ENCODE measurements around the gene PCNX1.
"Not testable (repeated sequence)": the region's sequence is repeated elsewhere in the genome, so short reads cannot be mapped to it uniquely, and the experiment has no call there.

PCNX1 gene

DNA sequence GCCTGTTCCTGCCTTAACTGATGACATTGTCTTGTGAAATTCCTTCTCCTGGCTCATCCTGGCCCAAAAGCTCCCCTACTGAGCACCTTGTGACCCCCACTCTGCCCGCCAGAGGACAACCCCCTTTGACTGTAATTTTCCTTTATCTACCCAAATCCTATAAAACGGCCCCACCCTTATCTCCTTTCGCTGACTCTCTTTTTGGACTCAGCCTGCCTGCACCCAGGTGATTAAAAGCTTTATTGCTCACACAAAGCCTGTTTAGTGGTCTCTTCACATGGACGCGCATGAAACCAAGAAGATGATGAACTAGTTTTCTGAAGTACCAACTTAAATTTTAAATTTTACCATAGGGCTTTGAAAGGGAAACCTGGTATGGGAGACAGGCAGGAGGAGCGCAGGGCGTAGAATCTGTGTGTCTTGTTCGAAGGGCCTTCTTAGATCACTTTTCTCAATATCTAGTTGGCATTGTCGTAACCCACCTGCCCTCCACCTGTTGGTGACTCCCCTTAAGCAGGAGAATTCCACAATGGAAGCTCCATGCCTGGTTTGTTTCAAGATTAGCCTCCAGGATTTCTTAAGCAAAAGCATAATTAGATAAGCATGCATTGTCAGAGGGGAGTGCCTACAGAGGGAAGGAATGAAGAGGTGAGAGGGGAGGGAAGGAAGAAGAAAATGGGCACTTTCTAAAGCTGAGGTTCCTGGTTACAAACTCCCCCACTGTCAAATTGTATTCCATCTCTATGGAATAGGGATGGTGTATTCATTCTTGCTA, 222.6 kb downstream of the PCNX1 start:
- peak; percentile 62 for DNase-seq (ENCODE audit: low read depth)

DNA sequence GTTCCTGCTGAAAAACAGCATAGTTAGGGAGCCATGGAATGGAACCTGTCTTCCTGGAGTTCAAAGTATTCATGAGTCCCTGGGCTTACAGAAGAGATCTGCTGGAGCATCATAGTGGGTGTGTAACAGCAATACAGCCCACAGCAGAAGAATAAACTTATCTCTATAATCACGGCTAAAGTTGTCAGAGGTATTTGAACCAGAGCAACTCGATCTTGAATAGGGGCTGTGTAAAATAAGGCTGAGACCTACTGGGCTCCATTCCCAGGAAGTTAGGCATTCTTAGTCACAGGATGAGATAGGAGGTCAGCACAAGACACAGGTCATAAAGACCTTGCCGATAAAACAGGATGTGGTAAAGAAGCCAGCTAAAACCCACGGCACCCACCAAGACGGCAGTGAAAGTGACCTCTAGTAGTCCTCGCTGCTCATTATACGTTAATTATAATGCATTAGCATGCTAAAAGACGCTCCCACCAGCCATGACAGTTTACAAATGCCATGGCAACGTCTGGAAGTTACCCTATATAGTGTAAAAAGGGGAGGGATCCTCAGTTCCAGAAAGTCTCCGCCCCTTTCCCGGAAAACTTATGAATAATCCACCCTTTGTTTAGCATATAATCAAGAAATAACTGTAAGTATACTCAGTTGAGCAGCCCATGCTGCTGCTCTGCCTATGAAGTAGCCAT, 223.4 kb downstream of the PCNX1 start:
- DNase-seq (ENCODE audit: low read depth): peak; percentile 90

DNA sequence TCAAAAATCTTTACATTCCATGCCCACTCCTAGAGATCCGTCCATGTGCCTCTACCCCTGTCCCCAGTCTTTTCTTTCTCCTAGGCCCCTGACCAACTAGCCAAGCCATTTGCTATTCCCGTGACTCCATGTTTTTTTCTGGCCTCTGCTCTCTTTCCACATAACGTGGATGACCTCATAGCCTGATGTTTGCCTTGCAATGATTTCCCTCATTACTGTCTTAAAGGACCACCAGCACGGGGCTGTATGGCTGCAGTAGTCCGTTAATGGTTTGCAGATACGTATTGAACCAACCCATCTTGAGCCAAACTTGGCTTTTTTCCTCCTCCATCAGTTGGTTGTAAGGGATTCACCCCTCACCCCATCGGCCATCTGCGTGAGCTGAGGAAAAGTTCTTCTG, 226.0 kb downstream of the PCNX1 start:
- DNase-seq (ENCODE audit: low read depth): no peak

DNA sequence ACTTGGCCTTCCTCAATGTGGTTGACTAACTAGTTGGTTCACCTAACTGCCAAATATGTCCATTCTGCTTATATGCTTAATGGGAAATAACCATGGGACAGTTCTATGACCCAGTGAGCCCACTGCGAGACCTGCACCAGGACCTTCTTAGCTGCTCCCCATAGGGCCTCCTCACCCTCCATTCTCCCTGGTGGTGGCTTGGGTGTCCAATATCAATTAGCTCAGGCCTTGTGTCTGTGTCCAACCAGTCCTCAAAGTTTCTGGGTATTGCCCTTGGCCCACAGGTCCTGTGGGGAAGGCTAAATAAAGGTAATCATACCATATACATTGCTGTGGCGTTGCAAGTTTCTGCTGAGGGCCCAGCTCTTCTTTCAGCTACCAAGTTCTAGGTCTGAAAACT, 228.2 kb downstream of the PCNX1 start:
- DNase-seq (ENCODE audit: low read depth): no peak

DNA sequence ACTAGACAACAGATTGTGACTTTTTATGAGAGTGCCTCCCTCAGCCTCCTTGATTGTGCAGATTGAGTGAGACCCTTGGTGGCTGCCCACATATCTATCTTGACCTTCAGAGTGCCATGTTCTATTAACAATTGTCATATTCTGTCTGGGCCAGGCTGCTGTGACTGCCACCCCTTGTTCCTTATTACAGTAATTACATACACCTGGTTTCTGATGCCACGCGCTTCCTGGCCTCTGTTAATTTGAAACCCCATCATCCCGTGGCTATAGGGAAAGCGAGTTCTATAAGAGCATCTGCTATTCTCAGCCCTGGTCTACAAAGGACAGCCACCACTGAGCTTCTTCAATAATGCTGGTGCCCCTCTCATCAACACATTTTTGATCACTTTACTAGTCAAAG, 228.7 kb downstream of the PCNX1 start:
- no peak for DNase-seq (ENCODE audit: low read depth)

DNA sequence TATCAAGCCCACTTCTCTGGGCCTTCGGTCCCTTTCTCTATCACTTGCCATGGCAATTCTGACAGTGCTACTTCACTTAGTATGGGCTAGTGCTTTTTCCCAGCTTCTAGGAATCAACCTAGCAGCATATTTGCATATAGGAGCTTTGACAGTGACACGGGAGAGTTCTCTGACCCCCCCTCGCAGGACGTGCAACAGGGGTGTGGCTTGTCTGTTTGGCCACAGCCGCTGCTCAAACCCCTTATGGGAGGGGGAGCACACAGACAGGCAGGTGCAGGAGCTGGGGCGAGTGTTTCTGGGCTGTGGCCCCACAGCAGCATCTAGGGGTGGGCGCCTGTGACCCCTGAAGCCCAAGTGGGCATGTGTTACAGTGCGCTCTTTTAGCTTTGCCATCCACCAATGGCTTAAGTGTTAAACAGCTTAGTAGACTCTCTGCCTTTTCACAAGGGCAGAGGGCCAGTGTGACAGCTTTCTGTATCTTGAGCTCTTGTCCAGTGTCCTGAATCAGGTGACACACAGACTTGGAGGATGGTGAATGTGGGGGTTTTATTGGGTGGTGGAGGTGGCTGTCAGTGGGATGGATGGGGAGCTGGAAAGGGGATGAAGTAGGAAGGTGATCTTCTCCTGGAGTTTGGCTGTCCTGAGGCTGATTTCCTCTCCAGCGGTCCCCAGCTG, 229.3 kb downstream of the PCNX1 start:
- no peak for DNase-seq (ENCODE audit: low read depth)

DNA sequence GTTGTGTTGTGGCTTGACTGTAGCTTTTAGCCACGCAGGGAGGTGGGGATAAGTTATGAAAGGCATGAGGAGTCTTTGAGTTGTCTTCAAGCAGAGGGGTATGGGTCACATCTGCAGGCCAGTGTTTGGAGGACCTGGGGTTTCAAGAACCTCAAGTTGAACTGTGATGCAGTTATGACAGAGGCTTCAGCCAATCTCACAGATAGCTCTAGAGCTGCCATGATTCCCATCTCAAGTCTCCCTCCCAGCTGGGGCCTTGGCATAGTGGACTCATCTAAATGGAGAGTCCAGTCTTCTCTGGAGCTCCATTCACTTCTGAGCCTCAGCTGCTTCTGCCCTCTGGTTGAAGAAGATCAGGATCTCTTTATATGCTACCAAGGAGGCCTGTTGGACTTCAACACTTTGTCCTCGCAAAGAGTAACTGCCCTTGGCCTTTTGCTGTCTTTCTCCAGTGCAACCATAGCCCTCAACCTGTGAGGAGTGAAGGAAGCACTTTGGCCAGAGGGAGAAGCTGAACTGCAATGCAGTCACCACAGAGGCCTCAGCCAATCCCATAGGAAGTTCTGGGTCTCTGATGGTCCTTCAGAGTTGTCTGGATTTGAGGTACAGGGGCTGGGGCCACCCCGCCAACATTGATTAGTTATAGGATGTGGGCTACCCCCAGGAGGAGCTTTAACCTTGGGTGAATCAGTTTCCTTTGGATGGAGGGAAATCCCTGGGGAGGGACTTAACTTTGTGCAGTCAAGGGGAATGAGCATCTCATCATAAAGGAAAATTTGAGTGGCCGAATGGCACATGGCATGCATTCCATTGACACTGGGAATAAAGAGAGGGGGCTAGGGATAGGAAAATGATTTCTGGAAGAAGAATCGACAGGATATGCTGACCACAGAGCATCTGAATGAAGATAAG, 230.5 kb downstream of the PCNX1 start:
- no peak for DNase-seq (ENCODE audit: low read depth)

DNA sequence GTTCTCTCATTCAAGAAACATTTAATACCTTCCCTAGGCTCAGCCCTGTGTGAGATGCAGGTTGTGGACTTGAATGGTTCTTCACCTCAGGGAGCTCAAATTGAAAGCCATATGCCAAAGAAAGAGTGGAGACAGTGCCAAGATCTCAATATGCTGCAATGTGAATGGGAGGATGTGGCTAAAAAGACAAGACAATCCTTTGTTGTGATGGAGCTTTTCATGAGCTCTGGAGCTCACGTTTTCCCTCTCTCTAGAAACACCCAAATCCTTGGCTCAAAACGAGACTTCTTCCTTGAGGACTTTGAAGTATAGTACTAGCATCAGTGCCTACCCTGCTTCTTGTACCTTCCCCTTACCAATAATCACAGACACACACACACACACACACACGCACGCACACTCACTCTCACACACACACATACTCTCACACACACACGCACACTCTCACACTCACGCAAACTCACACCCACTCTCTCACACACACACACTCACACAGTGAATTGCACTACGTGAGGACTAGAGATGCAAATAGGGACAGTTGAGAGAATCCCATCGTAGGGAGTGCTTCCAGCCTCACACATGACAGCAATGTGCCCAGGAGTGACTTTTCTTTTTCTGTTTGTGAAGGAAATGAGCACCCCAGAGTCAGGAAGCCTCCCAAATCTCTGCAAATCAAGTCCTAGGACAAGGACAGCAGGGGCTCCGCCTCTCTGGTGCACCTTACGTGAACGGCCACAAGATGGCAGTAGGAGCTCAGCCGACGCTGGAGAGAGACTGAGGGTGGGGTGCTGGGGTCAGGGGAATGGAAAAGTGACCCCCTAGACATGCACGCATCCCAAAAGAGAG, 231.4 kb downstream of the PCNX1 start:
- DNase-seq (ENCODE audit: low read depth): peak; percentile 32

DNA sequence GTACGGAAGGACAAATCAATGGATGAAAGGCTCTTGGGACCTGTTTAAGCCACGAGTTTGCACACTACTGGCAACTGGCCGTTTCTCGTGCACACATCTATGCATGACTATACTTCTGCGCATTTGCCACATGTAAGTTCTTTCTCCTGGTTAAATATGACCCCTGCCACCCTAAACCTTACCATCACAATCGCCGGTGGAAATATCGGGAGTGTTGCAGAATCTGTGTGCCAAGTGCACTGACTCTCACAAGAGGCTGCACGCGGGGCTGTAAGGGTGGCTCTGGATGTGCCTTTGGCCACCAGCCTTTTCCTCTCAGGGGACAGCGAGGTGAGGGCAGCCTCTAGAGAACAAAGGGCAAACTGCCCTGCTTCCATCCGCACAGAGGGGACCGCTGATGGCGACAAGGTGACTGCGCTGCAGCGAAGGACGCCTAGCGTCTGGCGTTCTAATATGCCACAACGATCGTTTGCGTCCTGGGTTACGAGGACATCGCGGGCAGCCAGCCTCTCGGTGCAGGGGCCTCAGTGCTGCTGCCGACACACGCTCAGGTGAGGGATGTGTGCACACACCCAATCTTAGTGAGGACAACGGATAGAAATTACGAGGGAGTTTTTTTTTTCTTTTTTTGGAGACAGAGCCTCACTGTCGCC, 232.2 kb downstream of the PCNX1 start:
- DNase-seq (ENCODE audit: low read depth): no peak

DNA sequence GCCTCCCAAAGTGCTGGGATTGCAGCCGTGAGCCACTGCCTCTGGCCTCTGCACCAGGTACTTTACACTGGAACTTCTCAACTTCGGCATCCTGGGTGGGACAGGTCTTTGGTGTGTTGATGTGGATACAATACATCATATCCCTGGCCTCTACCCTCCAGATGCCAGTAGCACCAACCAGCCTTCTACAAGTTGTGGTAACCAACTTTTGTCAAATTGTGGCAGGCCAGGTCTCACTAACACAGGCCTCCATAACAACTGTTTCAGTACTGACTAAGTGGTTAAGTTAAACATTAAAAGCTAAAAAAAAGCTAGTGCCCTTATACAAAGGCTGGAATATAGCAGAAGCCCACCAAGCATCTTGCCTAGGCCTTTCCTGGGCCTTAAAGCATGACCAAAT, 232.9 kb downstream of the PCNX1 start:
- DNase-seq (ENCODE audit: low read depth): no peak

DNA sequence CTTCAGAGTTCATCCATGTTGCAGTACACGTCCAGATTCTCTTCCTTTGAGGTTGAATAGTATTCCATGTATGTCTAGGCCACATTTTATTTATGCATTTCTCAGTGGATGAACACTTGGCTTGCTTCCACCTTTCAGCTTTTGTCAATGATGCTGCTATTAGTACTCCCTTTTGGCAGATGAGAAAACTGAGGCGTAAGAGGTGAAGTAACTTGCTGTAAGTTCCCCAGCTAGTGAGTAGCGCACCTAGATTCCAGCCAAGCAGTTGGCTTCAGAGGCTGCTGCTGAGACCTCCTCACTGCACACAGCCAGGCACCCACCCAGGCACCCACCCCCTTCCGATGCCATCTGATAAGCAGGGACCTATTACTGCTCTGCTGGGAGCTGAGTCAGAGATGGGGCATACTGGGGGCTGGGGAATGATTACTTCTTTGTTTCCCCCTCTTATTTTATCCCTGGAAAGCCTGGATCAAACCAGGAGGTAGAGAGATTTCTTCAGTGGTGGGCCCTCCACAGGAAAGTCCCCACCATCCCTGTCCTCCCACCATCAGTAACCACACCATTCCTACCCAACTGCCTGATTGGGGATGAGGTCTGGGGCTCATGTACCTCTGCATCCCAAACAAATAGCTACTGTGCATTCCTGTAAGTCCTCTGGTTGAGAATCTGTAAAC, 234.6 kb downstream of the PCNX1 start:
- peak; percentile 74 for DNase-seq (ENCODE audit: low read depth)

DNA sequence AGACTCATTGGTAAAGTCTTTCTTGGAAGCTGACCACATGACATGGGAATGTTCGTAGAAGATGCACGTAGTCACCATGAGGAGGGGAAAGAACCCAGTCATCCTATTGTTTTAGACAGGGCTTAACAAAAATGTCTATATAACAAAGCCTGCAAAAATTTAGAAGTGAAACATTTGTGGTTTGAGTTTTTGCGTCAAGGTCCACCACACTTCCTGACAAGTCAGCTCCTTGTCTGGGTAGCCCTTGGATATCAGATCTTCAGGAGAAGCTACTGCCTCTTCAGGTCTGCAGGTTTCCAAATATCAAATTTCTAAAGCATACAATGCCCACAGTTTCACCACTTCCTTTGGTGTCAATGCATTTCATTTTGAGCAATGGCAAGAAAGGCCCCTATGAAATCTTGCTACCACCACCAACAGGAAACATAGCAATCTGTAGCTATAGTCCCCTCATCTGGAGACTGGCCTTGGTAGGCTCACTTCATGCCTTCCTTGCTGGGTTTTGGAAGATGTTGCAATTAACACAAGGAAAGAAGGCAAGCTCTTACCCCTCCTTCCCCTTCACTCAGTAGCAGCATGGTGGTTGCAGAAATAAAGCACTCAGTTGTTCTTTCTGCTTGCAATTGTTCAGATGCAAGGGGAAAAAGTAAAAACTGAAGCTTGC, 235.2 kb downstream of the PCNX1 start:
- peak; percentile 98 for DNase-seq (ENCODE audit: low read depth)

DNA sequence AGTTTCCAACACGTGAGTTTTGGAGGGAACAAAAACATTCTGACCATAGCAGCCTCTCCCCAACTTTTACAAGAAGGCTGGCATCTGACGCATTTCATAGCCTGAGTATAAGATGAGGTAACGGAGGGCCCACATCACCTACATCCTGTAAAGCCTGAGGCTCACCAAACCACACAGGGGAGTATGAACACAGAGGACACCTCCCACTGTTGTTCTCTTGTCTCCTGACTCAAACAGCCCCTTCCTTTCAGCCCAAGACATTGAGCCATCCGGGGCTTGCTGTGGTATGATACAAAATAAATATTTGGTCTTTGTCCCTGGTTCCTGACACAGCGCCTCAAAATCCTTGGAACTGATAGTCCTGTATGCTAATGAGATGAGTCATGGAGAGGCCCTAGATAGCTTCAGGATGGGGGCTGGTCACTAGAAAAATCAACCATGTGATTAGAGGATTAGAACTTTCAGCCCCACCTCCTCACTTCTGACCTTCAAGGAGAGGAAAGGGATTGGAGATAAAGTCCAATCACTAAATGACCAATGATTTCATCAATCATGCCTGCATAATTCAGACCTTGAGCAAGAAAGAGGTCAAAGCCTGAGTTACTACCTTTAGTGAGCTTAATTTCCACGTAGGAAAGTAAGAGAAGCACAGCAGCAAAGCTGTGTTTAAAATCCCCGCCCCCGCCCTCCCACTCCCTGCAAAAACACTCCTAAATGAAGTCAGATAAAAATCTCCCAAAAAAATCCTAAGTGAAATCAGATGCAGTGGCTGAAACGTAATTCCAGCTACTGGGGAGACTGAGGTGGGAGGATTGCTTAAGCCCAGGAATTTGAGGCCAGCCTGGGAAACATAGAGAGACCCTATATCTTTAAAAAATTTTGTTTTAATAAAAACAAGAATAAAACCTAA, 236.4 kb downstream of the PCNX1 start:
- DNase-seq (ENCODE audit: low read depth): peak; percentile 96

DNA sequence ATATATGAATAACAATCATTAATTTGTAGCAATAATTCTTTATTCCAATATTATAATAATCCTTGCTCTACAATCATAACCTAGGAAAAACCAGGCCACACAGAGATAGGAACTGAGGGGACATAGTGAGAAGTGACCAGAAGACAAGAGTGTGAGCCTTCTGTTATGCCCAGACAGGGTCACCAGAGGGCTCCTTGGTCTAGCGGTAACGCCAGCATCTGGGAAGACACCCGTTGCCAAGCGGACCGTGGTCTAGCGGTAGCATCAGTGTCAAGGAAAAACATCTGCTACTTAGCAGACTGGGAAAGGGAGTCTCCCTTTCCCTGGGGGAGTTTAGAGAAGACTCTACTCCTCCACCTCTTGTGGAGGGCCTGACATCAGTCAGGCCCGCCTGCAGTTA, 240.1 kb downstream of the PCNX1 start:
- DNase-seq (ENCODE audit: low read depth): not testable (repeated sequence)

DNA sequence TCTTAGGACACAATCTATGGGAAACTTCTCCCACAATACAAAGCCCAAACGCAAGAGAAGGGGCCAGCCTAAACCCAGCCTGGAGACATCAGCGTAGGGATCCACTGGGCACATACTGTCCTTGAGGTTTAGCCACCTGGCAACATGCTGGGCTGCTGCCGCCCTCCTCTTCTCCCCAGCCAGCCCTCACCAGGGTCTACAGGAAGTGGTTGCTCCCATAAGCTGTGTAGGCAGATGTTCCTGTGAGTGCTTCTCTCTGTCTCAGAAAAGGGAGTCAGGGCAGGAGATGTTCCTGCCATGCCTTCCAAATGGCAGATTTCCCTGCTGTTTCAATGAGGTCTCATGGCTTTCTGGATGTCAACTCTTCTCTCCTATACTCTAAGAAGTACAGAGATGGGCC, 241.4 kb downstream of the PCNX1 start:
- DNase-seq (ENCODE audit: low read depth): no peak

DNA sequence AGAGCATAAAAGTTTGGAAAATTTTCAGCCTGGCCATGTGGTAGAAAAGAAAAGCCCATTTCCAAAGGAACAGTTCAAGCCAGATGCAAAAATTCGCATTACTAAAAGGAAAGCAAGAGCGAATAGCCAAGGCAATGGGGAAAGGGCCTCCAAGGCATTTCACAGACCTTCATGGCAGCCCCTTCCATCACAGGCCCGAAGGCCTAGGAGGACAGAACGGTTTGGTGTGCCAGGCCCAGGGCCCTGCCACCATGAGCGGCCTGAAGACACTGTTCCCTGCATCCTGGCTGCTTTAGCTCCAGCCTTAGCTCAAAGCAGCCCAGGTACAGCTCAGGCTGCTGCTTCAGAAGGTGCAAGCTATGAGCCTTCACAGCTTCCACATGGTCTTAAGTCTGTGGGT, 243.5 kb downstream of the PCNX1 start:
- no peak for DNase-seq (ENCODE audit: low read depth)

DNA sequence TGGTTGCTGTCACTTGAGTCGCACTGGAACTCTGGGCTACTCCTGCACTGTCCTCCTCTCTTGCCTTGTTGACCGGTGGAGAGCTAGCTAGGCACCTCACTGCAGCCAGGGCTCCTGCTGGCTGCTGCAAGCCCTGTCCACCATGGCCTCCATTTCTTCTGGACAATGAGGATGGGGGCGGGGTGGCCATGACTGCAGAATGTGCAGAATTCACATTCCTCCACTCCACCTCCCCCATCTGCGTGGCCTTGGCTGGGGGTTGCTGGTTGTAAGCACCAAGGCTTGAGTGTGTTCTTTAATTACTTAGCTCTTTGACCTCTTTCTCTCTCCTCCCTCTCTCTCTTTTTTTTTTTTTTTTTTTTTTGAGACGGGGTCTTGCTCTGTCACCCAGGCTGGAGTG, 248.5 kb downstream of the PCNX1 start:
- peak; percentile 66 for DNase-seq (ENCODE audit: low read depth)

DNA sequence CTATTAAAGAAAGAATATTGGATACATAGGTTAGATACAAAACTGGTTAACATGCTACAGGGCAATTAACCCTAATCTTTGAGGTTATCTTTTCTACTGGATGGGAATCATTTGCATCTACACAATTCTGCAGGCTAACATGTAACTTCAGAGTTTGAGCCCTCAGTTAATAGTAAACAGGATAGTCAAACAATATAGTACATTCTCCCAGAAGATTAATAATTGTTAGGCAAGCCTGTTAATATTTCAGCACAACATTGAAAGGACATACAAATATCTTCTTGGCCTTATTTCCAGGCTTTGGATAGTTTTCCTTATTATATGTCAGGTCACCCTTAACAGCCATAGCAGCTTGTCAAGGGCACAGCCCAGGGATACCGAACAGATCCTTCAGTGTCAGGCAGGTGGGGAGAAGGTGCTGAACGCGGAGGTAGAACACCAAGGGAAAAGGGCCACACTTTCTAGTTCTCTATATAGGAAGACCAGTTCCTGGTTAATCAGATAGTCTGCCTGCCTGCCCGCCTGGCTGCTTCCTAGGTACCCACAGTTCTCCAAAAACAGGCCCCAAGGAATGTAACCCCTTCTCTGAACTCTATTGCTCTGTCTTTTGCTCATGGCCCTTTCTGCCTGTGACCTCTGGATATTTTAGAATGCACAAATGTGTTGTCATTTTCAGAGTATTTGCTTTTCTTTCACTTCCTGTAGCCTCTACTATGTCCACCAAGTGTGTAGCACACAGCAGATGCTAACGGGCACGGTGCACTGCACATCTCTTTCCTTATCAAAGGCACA, 256.0 kb downstream of the PCNX1 start:
- no peak for DNase-seq (ENCODE audit: low read depth)

Data from amniotic epithelial cell (primary cell).